GM18507 (cell line): ENCODE measurements around the gene PRKCA.

Experiments
- DNase-seq: peaks from one replicate; pipeline ENCODE4 v3.0.0; 2011; ENCODE audit warnings: low read depth; ENCODE audit not compliant: insufficient read length; ENCODE audit errors: extremely low spot score
- FAIRE-seq: peaks from 2 replicates; lab custom pipeline; 2011; peaks lifted over from hg19 to GRCh38; lab: Jason Lieb, UNC

PRKCA gene

GRCh38 chr17:66675273-66675990, 373.0 kb downstream of the PRKCA start:
- FAIRE-seq (no peak), DNase-seq (no peak)

DNA sequence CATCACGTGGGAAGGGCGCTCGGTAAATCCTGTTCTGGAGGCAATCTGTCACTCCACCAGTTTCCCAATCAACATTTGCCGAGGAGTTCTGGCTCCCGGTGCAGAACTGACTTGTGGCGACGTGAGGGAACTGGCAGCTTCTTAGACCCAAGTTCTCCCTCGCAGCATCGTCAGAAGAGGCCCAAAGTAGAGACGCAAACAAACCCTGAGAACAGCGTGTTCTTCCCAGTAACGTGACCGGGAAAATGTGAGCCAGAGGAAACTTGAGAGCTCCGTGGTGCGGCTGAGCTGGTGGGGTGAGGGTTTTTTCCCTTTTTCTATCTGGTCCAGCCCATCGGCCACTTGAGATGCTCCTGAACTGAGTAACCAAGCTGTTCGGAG, 373.6 kb downstream of the PRKCA start:
- no peak for FAIRE-seq
- DNase-seq: no peak

- FAIRE-seq (no peak), DNase-seq (no peak)
These were observed 374.0 kb downstream of the PRKCA start for GRCh38 chr17:66676421-66676820.

DNA sequence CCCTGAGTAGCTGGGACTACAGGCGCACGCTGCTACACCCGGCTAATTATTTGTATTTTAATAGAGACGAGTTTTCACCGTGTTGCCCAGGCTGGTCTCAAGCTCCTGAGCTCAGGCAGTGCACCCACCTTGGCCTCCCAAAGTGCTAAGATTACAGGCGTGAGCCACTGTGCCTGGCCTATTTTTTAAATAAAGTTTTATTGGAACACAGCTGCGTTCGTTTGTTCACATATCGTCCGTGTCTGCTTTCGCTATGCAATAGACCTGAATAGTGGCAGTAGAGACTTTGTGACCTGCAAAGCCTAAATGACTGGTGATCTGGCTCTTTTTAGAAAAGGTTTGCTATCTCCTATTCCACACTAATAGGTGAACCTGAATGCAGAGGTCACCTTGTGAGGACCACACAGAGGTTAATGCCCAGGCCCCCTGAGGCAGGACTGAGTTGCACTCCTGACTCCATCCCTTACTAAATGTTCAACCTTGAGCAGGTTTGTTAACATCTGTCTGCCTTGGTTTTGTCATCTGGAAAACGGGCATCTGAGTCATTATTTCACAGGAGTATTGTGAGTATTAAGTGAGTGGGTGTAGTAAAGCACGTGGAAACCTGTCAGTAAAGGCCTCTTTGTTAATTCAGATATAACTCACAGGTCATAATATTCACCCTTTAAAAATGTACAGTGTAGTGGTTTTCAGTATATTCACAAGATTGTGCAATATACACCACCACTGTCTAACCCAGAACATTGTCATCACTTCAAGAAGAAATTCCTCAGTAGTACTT, 375.0 kb downstream of the PRKCA start:
- DNase-seq (no peak), FAIRE-seq (no peak)

DNA sequence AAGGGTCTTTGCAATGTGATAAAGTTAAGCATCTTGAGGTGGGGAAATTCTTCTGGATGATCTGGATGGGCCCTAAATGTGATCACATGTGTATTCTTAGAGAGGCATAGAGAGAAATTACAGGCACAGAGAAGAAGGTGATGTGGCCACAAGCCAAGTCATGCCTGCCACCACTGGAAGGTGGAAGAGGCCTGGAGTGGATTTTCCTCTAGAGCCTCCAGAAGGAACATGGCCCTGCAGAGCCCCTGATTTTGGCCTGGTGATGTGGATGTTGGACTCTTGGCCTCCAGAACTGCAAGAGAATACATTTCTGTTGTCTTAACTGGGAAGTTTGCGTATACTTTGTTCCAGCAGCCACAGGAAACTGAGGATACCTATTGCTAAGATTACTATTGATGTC, 375.6 kb downstream of the PRKCA start:
- DNase-seq (no peak), FAIRE-seq (no peak)

DNA sequence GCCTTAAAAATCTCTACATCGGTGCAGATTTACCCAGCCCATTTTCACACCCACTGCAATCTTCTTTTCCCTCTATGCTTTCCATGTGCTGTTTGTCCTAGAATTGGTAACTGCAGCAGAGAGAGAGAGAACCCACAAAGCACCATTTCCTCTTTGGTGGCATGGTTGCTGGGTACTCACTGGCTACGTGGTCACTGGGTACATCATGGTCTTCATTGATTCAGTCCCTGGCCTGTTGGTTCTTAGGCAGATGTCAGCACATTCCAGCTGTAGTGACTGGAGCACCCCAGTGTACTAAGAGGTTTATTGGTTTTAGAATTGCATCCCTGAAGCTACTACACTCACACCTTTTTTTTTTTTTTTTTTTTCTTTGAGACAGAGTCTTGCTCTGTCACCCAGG, 376.4 kb downstream of the PRKCA start:
- no peak for FAIRE-seq
- DNase-seq: no peak

GRCh38 chr17:66679631-66680517, 377.5 kb downstream of the PRKCA start:
- FAIRE-seq: no peak
- no peak for DNase-seq

GRCh38 chr17:66682283-66682682, 379.9 kb downstream of the PRKCA start:
- FAIRE-seq (no peak), DNase-seq (no peak)

DNA sequence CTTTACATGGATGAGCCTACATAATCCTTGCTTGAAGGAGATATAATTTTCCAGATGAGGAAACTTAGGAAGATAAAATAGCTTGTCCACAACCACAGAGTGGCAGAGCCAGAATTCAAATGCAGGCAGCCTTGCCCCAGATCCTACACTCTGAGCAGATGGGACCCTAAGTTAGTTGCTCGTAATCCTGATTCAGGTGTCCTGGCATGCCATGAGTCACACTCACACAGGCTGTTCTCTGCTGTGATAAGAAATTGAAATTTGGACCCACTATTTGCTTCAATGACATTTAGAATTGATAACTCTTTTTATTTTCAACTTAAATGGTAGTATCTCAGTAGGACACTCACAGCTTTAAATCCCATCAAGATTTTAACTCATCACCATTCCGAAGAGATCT, 381.8 kb downstream of the PRKCA start:
- DNase-seq (no peak), FAIRE-seq (no peak)

DNA sequence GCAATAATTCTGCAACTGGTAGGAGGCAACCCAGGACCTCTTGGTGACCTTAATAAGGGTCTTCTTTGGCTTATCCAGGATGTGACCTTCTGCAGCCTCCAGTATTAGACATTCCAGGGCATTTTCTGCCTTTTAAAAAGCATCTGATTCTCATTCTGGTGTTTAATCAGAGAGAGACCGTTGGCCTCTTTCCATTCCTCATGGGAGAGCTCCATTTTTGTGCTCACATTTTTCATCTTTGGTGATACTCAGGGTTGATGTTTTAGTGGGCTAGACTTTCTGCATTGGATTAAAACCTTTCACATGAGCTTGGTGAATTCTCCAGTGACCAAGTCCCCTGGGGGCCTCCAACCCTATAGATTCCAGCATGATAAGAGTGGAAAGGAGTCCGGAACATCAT, 382.3 kb downstream of the PRKCA start:
- FAIRE-seq: no peak

GRCh38 chr17:66686601-66687000, 384.2 kb downstream of the PRKCA start:
- DNase-seq (no peak), FAIRE-seq (no peak)

More for the DNA sequence above, 382.3 kb downstream of the PRKCA start:
- no peak for DNase-seq

DNA sequence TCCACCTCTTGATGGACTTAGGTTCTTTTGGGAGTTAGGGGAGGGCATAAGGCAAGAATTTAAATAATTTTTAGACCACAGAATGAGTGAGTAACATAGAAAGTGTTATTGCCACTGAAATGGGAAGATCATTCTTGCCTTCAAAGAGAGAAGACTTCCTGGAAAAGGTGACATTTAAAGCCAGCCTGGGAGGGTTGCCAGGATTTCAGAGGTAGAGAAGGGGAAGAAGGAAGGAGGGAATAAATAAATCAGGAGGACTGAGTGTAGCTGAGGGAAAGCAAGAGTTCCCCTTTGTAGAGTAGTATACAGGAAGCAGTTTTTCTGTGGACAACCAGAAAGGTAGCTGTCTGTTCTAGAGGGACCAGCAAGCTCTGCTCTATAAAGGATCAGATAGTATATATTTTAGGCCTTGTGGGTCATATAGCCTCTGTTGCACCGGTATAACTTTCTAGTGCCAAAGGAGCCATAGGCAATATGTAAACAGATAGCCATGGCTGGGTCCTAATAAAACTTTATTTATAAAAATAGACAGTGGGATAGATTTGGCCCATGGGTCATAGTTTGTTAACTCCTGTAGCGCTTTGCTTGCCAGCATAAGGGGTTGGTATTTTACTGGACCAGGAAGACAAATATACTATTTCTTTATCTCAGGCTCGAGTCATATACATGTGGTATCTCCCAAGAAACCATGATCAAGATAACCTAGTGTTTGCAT, 385.3 kb downstream of the PRKCA start:
- DNase-seq (no peak), FAIRE-seq (no peak)

GRCh38 chr17:66689221-66689620, 386.8 kb downstream of the PRKCA start:
- no peak for DNase-seq
- no peak for FAIRE-seq

DNA sequence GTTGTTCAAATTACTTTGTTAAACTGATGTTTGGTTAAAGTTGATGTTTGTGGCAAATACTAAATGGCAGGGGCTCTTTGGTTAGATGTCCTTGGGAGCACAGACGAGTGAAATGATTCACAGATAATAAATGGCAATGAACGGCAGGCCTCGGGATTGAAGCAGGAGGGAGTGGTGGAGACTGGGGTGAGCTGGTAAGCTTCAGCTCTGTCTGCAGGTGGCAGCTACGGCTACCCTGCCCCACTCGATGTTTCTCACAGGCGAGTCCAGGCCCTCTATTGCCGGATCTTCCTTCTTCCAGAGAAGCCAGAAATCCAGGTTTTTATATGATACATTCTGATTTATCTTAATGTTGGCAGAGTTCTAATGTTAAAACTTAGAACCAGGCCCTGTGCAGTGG, 387.8 kb downstream of the PRKCA start:
- DNase-seq: no peak
- FAIRE-seq: no peak

GRCh38 chr17:66691644-66692420, 389.4 kb downstream of the PRKCA start:
- DNase-seq (no peak), FAIRE-seq (peak; percentile 26)

- FAIRE-seq: no peak
- DNase-seq: no peak
These were observed 389.9 kb downstream of the PRKCA start for GRCh38 chr17:66692421-66692690.

DNA sequence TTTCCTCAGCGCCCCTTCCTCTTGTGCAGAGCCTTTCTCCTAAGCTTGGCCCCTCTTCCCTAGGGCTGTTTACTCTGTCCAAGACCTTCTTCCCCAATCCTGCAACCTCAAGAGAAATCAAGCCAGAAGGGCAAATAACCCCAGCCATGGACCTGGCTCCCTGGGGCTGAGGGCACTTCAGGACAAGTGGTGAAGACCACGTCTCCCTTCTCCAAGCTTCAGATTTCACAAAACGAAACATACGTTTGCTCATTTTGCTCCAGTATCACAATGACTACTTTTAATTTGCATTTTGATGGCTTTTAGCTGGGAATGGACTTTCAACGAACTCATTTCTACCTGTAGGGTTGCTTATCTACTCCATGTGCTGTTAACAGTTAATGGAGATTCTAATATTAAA, 392.7 kb downstream of the PRKCA start:
- no peak for DNase-seq
- FAIRE-seq: peak; percentile 53

- DNase-seq (no peak), FAIRE-seq (no peak)
These were observed 395.9 kb downstream of the PRKCA start for GRCh38 chr17:66698270-66698669.

GRCh38 chr17:66701462-66701861, 399.0 kb downstream of the PRKCA start:
- no peak for FAIRE-seq

More at GRCh38 chr17:66701462-66701861, 399.0 kb downstream of the PRKCA start:
- DNase-seq: no peak
